ENCODE results near the gene PDCD2.
"Not testable (repeated sequence)": the region's sequence is repeated elsewhere in the genome, so short reads cannot be mapped to it uniquely, and the experiment has no call there.

The PDCD2 gene

GRCh38 chr6:170545405-170545804 is 39.0 kb downstream of the PDCD2 start:
- DNase-seq, result no peak

GRCh38 chr6:170542031-170542719 is 42.3 kb downstream of the PDCD2 start:
- DNase-seq, result no peak

GRCh38 chr6:170537329-170537728 is 47.1 kb downstream of the PDCD2 start:
- DNase-seq, result no peak

- no peak for DNase-seq
Observed at GRCh38 chr6:170536671-170537070, 47.8 kb downstream of the PDCD2 start.

GRCh38 chr6:170535004-170535403 is 49.4 kb downstream of the PDCD2 start:
- no peak for DNase-seq

GRCh38 chr6:170533792-170534191 is 50.6 kb downstream of the PDCD2 start:
- no peak for DNase-seq

- no peak for DNase-seq
Observed at GRCh38 chr6:170532867-170533488, 51.5 kb downstream of the PDCD2 start.

- peak; percentile 74 for DNase-seq
Observed at GRCh38 chr6:170529839-170530469, 54.5 kb downstream of the PDCD2 start.

- DNase-seq, result not testable (repeated sequence)
Observed at GRCh38 chr6:170527995-170528394, 56.4 kb downstream of the PDCD2 start.

GRCh38 chr6:170525795-170526194 is 58.6 kb downstream of the PDCD2 start:
- no peak for DNase-seq

Measured in activated CD4-positive, alpha-beta T cell treated with anti-CD3 and anti-CD28 coated beads, Interleukin-2, Interleukin-6, amounts not matched to agents 100 ng/mL and 50 ng/mL, durations not matched to agents 16 hours and 8 hours (primary cell).